Osteocyte (in vitro differentiated cells): ENCODE measurements around the gene THPO. TPM values are rescaled to one million over a fixed set of nuclear protein-coding genes. Genes with fewer than 3 reads are reported as not detected.

Experiments
- DNase-seq: peaks from one replicate; pipeline ENCODE4 v3.0.0; 2021; ENCODE audit warnings: mixed read lengths; ENCODE audit not compliant: unreplicated experiment; ENCODE audit errors: extremely low spot score
- H3K27ac Mint-ChIP-seq: one replicate; pipeline ENCODE4 v1.8.0; 2021; ENCODE audit warnings: mild to moderate bottlenecking, mixed read lengths; ENCODE audit not compliant: unreplicated experiment
- H3K27me3 Mint-ChIP-seq: one replicate; pipeline ENCODE4 v1.8.0; 2021; ENCODE audit warnings: mixed read lengths; ENCODE audit not compliant: unreplicated experiment
- H3K36me3 Mint-ChIP-seq: one replicate; pipeline ENCODE4 v1.8.0; 2021; ENCODE audit warnings: mixed read lengths; ENCODE audit not compliant: unreplicated experiment
- H3K4me1 Mint-ChIP-seq: one replicate; pipeline ENCODE4 v1.8.0; 2021; ENCODE audit warnings: mixed read lengths; ENCODE audit not compliant: unreplicated experiment
- H3K4me3 Mint-ChIP-seq: one replicate; pipeline ENCODE4 v1.8.0; 2021; ENCODE audit warnings: mild to moderate bottlenecking, moderate library complexity, mixed read lengths; ENCODE audit not compliant: unreplicated experiment
- H3K9me3 Mint-ChIP-seq: one replicate; pipeline ENCODE4 v1.8.0; 2021; ENCODE audit warnings: mixed read lengths; ENCODE audit not compliant: unreplicated experiment
- total RNA-seq: library from RNA; stranded (reverse); gene quantifications from 2 replicates; pipeline ENCODE4 v1.2.1, GENCODE V29; 2021
- TF ChIP-seq, protein P1 (sequence below): fragments of 200-600 bp; sonication (generic); IDR thresholded peaks from 2 replicates; pipeline ENCODE4 v1.5.0; 2021; ENCODE audit warnings: antibody characterized with exemption, mild to moderate bottlenecking, moderate library complexity

THPO gene
- total RNA-seq, 1 donor from 2014 or later = not detected

DNA sequence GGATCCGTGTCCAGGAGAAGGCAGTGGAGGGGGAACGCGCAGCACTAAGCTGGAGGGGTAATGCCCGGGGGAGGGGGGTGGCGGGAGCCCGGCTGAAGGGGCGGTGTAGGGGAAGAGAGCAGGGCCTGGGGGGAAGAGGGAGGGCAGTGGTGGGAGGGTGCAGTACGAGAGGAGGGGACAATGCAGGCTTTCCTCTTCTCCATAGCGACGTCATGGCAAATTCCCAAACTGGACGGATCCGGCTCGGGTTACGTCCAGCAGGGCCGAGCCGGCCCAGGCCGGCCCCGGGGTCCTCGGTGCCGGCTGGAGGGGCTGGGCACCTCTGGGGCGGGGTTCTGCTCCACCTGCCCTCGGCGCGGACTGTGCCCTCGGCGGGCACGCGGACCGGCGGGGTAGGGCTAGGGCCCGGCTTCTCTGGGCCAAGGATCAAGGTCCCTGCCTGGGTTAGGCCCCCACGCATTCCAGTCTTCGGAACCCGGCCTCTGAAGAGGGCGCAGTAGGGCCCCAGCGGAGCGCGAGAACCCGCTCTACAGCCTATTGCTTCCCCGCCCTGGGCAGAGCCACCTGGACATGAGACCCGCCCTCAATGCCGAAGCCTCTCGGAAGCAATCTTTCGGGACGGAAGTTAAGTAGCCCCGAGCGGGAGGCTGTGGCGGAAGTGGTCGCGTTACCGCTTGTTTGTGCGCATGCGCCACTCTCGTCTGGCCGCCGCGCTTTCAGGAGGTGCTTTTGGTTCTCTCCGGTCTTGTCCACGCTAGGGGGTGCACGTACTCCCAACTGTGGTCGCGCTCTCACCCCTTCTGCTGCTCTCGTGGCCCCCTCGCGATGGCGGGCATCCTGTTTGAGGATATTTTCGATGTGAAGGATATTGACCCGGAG, 15.1 kb downstream of the THPO start:
- Mint-ChIP-seq H3K4me3 (peak overlapping the region; percentile 96), H3K27ac (peak overlapping the region; percentile 98), H3K36me3 (peaks cover 21% of the 10 kb centered on the region), H3K9me3 (no peaks in the 10 kb centered on the region), H3K27me3 (no peaks in the 10 kb centered on the region), H3K4me1 (peaks cover 42% of the 10 kb centered on the region)
- TF ChIP-seq, protein P1, sequence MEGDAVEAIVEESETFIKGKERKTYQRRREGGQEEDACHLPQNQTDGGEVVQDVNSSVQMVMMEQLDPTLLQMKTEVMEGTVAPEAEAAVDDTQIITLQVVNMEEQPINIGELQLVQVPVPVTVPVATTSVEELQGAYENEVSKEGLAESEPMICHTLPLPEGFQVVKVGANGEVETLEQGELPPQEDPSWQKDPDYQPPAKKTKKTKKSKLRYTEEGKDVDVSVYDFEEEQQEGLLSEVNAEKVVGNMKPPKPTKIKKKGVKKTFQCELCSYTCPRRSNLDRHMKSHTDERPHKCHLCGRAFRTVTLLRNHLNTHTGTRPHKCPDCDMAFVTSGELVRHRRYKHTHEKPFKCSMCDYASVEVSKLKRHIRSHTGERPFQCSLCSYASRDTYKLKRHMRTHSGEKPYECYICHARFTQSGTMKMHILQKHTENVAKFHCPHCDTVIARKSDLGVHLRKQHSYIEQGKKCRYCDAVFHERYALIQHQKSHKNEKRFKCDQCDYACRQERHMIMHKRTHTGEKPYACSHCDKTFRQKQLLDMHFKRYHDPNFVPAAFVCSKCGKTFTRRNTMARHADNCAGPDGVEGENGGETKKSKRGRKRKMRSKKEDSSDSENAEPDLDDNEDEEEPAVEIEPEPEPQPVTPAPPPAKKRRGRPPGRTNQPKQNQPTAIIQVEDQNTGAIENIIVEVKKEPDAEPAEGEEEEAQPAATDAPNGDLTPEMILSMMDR = peak; percentile 66
- peak; percentile 99 for DNase-seq

DNA sequence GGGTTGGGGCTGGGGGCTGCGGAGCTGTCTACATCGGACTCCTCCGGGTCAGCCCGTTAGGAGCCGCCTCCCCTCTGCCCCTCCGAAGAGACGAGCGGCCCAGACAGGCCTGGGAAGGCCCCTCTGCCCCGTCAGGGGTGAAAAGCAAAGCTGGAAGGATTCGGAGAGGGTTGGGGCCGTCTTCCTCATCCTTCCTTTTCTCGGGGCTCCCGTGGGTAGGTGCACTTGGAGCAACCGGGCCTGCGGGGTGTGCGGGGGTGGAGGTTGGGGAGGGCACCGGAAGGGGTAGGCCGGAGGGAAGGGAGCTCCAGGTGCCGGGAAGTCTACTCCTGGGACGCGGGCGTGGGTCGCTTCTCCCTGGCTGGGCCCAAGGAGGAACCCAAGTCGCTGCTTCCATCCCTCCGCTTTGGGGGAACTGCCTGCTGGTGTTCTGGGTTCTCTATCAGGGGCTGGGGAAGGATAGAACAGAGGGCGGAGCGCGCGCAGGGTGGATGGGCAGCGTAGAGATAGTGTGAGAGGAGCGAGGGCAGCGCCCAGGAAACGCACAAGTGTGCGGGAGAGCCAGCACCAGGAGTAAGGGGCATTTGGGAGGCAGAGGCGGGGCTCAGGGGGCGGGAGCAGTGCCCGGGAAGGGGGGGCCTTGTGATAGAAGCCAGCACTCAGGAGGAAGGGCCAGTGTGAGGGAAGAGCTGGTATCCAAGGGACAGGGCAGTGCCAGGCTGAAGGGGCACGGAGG, 15.9 kb downstream of the THPO start:
- peak overlapping the region; percentile 98 for H3K27ac Mint-ChIP-seq
- peak overlapping the region; percentile 96 for H3K4me3 Mint-ChIP-seq
- DNase-seq = no peak
- H3K9me3 Mint-ChIP-seq = no peaks in the 10 kb centered on the region
- peaks cover 15% of the 10 kb centered on the region for H3K36me3 Mint-ChIP-seq
- peaks cover 37% of the 10 kb centered on the region for H3K4me1 Mint-ChIP-seq
- H3K27me3 Mint-ChIP-seq = no peaks in the 10 kb centered on the region
- TF ChIP-seq, protein P1 = no peak

DNA sequence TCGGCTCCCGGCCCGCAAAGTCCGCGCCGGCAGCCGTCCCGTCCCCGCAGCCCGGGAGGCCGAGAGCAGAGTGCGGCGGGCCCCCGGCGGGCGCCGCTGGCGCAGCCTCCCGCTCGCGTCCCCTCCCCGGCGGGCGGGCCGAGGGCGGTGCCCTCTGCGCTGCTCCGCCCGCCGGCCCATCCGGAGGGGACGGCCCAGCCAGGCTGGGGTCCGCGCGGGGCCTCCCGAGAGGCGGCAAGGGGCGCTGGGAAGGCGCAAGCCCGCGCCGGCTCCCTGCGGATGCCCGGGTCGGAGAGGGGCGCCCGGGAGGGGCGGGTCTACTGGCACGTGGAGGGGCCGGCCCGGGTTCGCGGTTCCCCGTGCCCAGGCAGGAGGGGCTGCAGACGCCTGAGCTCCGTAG, 16.5 kb downstream of the THPO start, which contains the start of the genes CLCN2 and POLR2H:
Gene CLCN2, minus strand, starts transcription at position 74 of the 400 bp plus-strand sequence. CDS start 126 bp downstream, outside the sequence.
Gene POLR2H, plus strand, starts transcription at position 179 of the 400 bp plus-strand sequence. CDS start 1,783 bp downstream, outside the sequence.
- TF ChIP-seq, protein P1 = no peak
- Mint-ChIP-seq H3K4me1 (peaks cover 32% of the 10 kb centered on the region), H3K9me3 (no peaks in the 10 kb centered on the region), H3K4me3 (peak within 1 kb of the TSS; percentile 96), H3K27me3 (no peaks in the 10 kb centered on the region), H3K36me3 (peaks cover 14% of the 10 kb centered on the region), H3K27ac (peak within 1 kb of the TSS; percentile 98)
- no peak for DNase-seq

DNA sequence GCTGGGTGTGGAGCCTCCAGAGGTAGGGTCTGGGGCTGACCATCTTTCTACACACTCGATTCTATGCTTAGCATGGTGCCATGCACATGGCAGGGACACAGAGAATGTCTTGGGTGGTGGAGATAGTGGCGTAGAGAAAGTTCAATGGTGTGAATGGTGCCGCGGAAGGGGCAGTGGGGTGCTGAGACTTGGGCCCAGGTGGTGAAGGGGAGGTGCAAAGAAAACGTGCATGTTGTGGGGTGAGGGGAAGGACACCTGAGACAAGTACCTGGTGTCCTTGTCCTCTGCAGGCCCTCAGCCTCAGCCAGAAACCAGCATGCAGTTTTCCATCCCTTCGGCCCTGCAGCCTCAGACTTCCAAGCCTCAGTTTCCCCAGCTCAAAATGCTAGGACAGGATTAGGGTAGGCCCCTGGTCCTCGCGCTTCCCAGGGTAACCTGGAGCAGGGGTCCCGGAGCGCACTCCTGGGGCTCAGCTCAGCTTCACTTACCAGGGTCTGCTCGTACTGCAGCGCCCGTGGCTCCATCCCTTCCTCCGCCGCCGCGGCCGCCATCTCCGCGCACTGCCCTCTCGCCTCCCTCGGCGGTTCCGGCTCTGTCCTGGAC, 17.0 kb downstream of the THPO start:
- Mint-ChIP-seq H3K4me1 (peaks cover 29% of the 10 kb centered on the region), H3K27me3 (no peaks in the 10 kb centered on the region), H3K27ac (no peak overlapping the region), H3K9me3 (no peaks in the 10 kb centered on the region), H3K36me3 (peaks cover 12% of the 10 kb centered on the region), H3K4me3 (peak overlapping the region; percentile 77)
- TF ChIP-seq, protein P1 = no peak
- DNase-seq = no peak
